ENCODE results near the gene CHMP4B. TPM values are rescaled to one million over a fixed set of nuclear protein-coding genes. Genes with fewer than 3 reads are reported as not detected.

CHMP4B gene
- total RNA-seq, 4 donors from 2014 or later, result 90.8 to 116 (median 100) TPM

DNA sequence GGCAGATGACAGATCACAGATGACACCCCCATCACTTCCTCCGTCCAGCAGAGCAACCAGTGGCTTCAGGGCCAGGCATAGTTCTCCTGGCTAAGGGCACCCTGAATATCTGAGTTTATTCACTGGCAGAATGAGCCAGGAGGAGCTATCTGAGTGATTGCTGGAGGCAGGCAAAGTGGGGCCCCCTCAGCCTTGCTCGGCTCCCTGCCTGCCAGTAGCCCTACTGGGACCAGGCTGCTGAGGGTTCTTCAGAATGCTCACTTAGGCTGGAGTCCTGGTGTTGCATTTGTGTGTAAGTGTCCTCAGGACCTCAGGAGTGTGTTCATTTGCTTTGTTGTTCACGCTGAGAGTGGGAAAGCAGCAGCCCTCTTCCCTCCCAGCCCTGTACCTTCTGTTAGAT is 31.2 kb downstream of the CHMP4B start:
- peaks cover 77 to 93% (median 88%) of the 10 kb centered on the region in 4 donors for H3K4me1 ChIP-seq
- no peak overlapping the region for H3K27ac ChIP-seq (replicated peaks in 1 of 4)
- no peak for DNase-seq (ENCODE audit: extremely low spot score)
- WGBS, result 87% methylated on average over 2 of the region's 3 CpGs
- H3K9me3 ChIP-seq, result no peaks in the 10 kb centered on the region
- intact Hi-C loops (cut with DNase I), result no loop called here
- no peaks in the 10 kb centered on the region for H3K36me3 ChIP-seq
- H3K4me3 ChIP-seq, result no peak overlapping the region
- H3K27me3 ChIP-seq, result no peaks in the 10 kb centered on the region
- TF ChIP-seq EP300 (IDR thresholded peaks at IDR 0.05) (no peak), POLR2AphosphoS5 (IDR thresholded peaks at IDR 0.05) (no peak), POLR2A (IDR thresholded peaks at IDR 0.05; ENCODE audit: low read depth) (no peak)
- TF ChIP-seq, protein P1, sequence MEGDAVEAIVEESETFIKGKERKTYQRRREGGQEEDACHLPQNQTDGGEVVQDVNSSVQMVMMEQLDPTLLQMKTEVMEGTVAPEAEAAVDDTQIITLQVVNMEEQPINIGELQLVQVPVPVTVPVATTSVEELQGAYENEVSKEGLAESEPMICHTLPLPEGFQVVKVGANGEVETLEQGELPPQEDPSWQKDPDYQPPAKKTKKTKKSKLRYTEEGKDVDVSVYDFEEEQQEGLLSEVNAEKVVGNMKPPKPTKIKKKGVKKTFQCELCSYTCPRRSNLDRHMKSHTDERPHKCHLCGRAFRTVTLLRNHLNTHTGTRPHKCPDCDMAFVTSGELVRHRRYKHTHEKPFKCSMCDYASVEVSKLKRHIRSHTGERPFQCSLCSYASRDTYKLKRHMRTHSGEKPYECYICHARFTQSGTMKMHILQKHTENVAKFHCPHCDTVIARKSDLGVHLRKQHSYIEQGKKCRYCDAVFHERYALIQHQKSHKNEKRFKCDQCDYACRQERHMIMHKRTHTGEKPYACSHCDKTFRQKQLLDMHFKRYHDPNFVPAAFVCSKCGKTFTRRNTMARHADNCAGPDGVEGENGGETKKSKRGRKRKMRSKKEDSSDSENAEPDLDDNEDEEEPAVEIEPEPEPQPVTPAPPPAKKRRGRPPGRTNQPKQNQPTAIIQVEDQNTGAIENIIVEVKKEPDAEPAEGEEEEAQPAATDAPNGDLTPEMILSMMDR (IDR thresholded peaks at IDR 0.05), result no peak

DNA sequence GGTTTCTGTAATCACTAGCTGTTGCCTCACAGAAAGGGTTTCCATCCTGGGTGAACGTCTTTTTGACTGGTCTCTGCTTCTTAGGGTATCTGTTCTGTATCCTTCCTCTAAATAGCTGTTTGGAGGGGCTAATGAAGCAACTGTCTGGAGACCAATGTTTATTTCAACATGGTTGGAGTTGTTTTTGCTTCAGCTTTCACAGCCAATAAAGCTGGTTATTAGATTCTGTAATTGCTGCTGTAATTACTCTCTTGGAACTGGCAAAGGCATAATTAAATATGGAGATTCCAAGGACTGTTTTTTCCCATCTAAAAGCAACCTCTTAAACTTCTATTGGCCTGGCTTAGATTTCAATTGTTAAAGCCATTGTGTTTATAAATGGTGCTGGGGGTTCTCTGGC is 31.9 kb downstream of the CHMP4B start:
- H3K4me1 ChIP-seq, result peaks cover 70 to 86% (median 82%) of the 10 kb centered on the region in 4 donors
- intact Hi-C loops (cut with DNase I), result no loop called here
- WGBS, result 50% methylated on average over 1 of the region's 1 CpG
- H3K4me3 ChIP-seq, result no peak overlapping the region
- no peaks in the 10 kb centered on the region for H3K36me3 ChIP-seq
- no peak for DNase-seq (ENCODE audit: extremely low spot score)
- no peaks in the 10 kb centered on the region for H3K9me3 ChIP-seq
- no peak overlapping the region for H3K27ac ChIP-seq (replicated peaks in 1 of 4)
- TF ChIP-seq, protein P1 (IDR thresholded peaks at IDR 0.05), result no peak
- TF ChIP-seq POLR2A (IDR thresholded peaks at IDR 0.05; ENCODE audit: low read depth), result no peak
- TF ChIP-seq EP300 (IDR thresholded peaks at IDR 0.05), result no peak
- no peaks in the 10 kb centered on the region for H3K27me3 ChIP-seq

DNA sequence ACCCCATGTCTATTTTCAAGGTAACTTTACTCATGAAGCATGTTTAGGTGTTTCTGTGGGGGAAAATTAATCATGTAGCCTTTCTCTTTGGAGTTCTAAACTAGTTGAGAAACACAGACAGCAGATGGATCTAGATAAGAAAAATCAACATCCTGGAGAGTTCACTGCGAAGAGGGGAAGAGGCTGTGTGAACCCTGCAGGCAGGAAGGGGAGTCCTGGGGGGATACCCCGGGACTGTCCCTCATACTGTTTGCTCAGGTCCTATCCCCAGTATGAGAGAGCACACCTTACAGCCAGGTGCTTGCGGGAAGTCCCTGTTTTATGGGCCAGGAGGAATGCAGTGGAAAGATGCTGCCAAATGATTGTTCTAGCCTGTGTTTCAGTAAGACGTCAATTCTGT is 32.7 kb downstream of the CHMP4B start:
- H3K27ac ChIP-seq (replicated peaks in 1 of 4), result no peak overlapping the region
- intact Hi-C loops (cut with DNase I), result no loop called here
- H3K4me1 ChIP-seq, result peaks cover 62 to 78% (median 74%) of the 10 kb centered on the region in 4 donors
- 64% methylated on average over 4 of the region's 4 CpGs for WGBS
- H3K4me3 ChIP-seq, result no peak overlapping the region
- H3K27me3 ChIP-seq, result no peaks in the 10 kb centered on the region
- H3K36me3 ChIP-seq, result peaks cover 0 to 7% (median 6%) of the 10 kb centered on the region in 4 donors
- DNase-seq (ENCODE audit: extremely low spot score), result no peak
- TF ChIP-seq POLR2AphosphoS5 (IDR thresholded peaks at IDR 0.05) (no peak), POLR2A (IDR thresholded peaks at IDR 0.05; ENCODE audit: low read depth) (no peak), EP300 (IDR thresholded peaks at IDR 0.05) (no peak)
- TF ChIP-seq, protein P1 (IDR thresholded peaks at IDR 0.05), result no peak
- no peaks in the 10 kb centered on the region for H3K9me3 ChIP-seq

DNA sequence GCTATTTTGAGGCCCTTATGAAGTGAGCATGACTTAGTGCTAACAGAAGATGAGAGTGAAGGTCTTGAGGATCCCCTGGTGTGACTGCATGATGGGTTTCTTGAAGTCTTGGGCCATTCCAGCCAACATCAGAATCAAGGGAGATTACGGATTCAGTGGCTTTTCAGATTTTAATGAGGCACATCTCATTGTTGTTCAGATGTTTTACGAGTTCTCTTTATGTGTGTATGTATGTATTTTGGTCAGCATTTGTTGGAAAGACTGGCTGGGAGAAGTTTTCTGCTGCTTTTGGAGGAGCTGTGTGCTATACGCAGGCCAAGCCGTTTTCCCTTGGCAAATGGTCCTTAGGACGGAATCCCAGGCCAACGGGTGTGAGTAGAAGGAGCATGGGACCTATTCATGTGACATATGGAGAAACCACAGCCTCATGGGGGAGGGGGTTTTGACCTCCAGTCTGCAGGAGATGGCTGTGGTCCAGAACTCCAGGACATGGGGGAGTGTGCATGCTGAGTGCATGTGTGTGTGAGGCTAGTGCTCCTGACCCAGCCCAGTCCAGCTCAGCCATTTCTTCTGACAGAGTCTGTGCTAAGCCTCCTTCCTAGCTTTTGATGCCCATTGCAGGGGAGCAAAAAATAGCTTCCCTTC is 35.3 kb downstream of the CHMP4B start:
- Histone ChIP-seq H3K36me3 (peaks cover 7 to 31% (median 23%) of the 10 kb centered on the region in 4 donors), H3K4me1 (peaks cover 36 to 53% (median 48%) of the 10 kb centered on the region in 4 donors), H3K9me3 (no peaks in the 10 kb centered on the region), H3K27ac (replicated peaks in 1 of 4) (no peak overlapping the region), H3K27me3 (no peaks in the 10 kb centered on the region), H3K4me3 (no peak overlapping the region)
- 63% methylated on average over 6 of the region's 6 CpGs for WGBS
- no peak for DNase-seq (ENCODE audit: extremely low spot score)
- intact Hi-C loops (cut with DNase I), result no loop called here
- TF ChIP-seq, protein P1 (IDR thresholded peaks at IDR 0.05), result no peak
- no peak for TF ChIP-seq POLR2A (IDR thresholded peaks at IDR 0.05; ENCODE audit: low read depth)

DNA sequence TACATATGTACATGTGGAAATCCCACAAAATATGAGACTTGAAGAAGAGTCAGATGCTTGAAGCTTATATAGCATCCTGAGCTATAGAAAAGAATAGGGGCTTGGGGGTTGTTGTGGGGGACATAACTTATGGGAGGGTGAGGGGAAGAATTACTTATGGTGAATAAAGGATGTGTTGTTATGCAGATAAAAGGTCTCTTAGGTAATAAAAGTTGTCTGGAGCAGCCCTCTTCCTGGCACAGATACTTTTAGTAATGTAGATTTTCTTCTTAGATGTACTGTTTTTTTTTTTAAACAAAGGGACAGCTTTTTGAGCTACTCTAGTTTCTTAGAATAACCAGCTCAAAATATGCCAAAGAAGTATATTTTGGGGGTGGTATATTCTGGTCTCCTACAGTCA is 35.9 kb downstream of the CHMP4B start:
- no peak overlapping the region for H3K27ac ChIP-seq (replicated peaks in 1 of 4)
- H3K4me3 ChIP-seq, result no peak overlapping the region
- H3K36me3 ChIP-seq, result peaks cover 13 to 37% (median 29%) of the 10 kb centered on the region in 4 donors
- H3K27me3 ChIP-seq, result no peaks in the 10 kb centered on the region
- no peaks in the 10 kb centered on the region for H3K9me3 ChIP-seq
- intact Hi-C loops (cut with DNase I), result no loop called here
- no peak for DNase-seq (ENCODE audit: extremely low spot score)
- peaks cover 32 to 47% (median 42%) of the 10 kb centered on the region in 4 donors for H3K4me1 ChIP-seq
- TF ChIP-seq POLR2A (IDR thresholded peaks at IDR 0.05; ENCODE audit: low read depth) (no peak), POLR2AphosphoS5 (IDR thresholded peaks at IDR 0.05) (no peak), EP300 (IDR thresholded peaks at IDR 0.05) (no peak)
- TF ChIP-seq, protein P1 (IDR thresholded peaks at IDR 0.05), result no peak

Data from esophagus muscularis mucosa (tissue), 4 donors.